SIG-M5 treated with dmso at 0.1 percent for 504 hours (cell line): ENCODE results near the gene SH2D2A.
A peak's percentile ranks its signal among the peaks of the same experiment; 100 is the strongest.
"Not testable (repeated sequence)": the region's sequence is repeated elsewhere in the genome, so short reads cannot be mapped to it uniquely, and the experiment has no call there.

ENCODE experiments used
- DNase-seq: peaks from one replicate; lab custom pipeline; 2025; ENCODE audit not compliant: unreplicated experiment; lab: John Stamatoyannopoulos, UW

Gene SH2D2A

DNA sequence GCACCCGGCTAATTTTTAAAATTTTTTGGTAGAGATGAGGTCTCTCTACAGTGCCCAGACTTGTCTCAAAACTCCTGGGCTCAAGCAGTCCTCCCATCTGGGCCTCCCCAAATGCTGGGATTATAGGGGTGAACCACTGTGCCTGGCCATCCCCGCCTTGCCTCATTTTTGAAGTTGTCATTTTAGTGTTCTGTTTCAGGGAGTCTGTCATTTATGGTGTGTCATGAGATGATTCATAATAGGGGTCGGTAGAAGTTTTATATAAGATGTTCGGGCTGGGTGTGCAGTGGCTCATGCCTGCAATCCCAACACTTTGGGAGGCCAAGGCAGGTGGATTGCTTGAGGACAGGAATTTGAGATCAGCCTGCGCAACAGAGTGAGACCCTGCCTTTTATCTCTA lies 40.8 kb downstream of the SH2D2A start:
- DNase-seq, result no peak

DNA sequence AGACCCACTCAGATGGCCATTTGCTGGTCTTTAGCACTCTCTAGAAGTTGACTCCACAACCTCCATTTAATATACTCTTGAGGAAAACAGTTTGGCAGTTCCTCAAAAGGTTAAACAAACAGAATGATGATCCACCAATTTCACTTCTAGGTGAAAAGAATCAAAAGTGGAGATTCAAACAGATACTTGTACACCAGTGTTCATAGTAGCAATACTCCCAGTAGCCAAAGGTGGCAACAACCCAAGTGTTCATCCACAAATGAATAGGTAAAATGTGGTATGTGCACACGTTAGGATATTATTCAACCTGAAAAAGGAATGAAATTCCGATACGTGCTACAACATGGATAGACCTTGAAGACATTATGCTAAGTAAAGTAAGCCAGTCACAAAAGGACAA lies 43.0 kb downstream of the SH2D2A start:
- no peak for DNase-seq

DNA sequence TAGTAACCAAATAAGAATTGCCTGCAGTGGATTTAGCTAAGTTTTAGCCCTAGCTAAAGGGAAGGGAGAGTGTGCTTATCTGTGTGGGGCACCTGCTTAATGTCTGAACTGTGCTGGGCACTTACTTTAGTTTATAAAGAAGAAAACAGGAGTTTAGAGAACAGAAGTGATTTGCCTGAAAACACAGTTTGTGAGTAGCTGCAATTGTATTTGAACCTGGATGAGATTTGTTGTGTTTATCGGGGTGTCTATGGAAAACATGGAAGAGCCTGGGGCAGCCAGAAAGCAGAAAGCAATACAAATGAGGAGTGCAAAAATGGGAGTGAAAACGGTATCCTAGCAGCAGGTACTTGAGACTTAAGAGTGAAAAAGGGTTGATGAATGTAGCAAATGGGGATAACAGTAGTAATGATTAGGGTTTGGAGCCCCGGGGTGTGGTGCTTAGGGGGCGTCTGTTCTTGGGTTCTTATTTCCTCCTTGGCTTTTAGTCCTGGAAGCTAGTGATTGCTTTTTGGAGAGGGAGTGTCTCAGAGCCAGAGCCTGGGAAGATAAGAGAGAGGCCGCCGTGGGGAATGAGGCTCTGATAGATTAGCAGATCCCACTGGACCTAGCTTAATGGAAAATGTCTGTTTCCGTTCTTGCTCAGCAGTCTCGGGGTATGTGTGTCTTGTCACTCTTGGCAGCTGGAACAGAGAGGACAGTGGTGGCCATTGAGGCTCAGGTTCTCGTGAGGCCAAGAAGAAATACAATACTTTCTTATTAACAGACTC lies 43.7 kb downstream of the SH2D2A start:
- no peak for DNase-seq

DNA sequence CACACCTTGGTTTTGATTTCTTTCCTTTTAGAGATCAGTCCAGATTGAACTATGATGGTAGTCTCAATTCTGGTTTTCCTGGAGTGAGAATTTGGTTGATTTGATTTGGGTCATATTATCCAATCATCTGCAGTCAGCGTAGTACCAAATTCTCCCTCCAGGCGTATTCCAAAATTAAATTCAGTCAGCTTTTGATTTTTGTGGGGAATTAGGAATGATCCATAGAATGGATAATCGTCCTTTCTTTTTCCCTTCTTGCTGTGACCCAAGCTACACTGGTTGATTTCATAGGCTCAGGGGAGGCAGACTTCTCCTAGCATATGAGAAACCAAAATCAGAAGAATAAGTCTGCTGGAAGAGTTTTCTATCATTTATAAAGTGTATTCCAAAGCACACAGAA lies 44.4 kb downstream of the SH2D2A start:
- DNase-seq, result no peak

DNA sequence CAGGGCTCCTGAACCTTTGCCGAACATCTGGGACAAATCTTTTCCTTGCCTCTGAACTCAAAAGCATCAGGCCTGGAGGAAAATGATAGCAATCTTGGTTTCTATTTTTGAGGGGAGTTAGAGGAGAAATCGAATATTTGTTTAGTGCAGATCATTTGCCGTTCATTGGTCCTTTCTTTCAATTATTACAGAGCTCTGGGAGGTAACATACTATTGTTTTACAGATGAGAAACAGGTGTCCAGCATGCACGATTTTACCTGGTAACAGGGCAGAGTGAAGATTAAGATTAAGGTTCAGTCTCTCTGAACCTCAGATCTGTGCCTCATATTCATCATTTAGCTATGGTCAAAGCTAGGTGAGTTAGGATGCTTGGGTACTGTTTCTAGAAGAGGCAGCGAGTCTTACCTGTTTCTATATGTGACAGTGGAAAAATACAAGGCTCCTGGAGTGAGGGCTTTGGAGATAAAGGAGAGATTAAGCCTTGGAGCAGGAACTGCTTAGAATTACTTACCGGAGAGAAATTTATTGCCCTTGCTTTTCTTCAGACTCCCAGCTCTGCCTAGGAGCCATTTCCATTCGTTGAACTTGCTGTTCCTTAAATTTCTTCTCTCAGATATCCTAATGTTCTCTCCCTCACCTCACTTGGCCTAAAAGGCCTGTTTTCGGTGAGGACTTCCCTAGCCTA lies 47.9 kb downstream of the SH2D2A start:
- DNase-seq, result no peak

DNA sequence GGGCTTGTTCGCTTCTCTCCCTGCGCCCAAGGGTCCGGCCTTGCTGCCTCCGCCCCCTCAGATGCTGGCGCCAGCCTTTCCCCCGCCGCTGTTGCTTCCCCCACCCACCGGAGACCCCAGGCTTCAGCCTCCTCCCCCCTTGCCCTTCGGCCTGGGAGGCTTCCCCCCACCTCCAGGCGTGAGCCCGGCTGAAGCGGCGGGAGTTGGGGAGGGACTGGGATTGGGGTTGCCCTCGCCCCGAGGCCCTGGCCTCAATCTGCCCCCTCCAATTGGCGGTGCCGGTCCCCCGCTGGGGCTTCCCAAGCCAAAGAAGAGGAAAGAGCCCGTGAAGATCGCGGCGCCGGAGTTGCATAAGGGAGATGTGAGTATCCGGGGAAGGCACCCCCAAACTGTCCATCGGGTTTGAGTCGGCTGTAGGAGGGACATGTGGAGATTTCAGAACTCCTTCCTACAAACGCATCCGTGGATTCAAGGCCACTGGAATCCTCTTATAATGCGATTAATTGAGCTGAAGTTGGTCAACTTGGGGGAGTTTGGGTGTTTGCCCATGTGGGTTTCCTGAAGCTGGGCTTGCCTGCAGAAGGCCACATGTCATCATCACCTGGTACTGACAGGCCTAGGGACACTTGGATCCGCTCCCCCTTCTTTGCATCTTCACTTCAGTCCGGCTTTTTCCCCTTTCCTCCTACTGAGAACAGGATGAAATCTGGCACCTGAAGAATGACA lies 48.6 kb downstream of the SH2D2A start:
- DNase-seq, result peak; percentile 49

DNA sequence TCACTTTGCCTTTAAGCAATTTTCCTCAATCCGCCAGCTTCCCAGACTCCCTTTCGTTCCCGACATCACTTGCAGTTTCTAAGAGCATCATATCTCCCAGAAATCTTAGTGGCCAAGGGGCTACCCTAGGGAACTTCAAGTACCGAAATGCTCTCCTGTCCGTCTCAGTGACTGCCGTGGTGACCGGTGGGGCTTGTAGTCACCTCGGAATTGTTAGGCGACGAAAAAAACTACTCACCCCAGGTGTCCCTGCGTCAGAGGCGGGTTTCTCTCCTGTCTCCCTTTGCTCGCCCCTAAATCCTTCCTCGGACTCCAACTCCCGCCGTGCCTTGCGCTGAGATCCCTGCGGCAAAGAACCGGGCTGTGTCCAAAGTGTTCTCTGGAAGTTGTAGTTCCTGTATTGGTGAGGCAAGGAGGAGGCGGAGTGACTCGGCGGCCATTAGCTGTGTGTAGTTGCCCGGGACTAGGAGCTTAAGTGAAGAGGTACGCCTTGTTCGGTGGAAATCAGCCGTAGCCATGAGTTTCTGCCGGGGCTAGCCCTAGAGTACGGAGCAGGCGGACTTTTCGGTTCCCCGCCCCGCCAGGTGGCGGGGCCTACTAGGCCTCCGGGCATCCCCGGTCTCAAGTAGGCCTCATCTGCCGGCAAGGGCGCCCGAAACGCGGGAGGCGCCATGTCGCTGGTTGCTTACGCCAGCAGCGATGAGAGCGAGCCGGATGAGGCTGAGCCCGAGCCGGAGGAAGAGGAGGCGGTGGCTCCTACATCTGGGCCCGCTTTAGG lies 49.4 kb downstream of the SH2D2A start, which contains the start of gene PRCC:
Gene PRCC, plus strand, starts transcription at position 435 of the 778 bp plus-strand sequence. Its CDS starts 237 bp downstream, at position 672.
- DNase-seq, result peak; percentile 100

DNA sequence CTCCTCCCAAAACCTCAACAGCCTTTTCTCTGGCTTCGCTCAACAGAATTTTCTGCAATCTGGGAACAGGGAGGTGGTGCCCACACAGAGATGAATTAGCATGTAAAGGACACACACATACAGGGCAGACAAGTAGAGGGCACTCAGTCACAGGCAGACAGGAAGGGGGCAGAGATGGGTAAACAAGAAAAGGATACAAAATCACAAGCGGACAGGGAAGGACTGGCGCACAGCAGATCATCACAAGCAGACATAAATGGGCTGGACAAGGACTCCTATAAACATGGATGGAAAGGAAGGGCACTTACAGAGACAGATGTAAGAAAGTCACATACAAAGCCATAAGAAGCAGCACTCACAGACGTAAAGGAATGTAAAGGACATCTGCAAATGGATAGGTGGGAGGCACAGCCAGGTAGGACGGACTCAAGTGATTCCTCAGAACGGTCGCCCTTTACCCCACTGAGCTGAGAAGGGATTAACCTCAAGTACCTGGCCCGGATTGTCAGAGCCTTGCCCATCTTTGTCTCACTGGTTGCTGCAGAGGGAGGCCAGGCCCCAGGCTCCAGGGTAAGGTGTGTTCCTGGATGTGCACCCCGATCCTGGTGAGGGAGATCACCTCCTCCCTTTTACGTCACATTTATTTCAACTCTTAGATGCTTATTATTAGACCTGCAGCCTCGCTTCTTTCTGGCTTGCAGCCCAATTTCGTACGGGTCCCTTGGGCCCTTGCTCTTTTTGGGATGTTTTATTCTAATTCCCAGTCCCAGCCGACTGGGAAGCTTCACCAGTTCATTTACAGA lies 50.1 kb downstream of the SH2D2A start:
- DNase-seq, result no peak

DNA sequence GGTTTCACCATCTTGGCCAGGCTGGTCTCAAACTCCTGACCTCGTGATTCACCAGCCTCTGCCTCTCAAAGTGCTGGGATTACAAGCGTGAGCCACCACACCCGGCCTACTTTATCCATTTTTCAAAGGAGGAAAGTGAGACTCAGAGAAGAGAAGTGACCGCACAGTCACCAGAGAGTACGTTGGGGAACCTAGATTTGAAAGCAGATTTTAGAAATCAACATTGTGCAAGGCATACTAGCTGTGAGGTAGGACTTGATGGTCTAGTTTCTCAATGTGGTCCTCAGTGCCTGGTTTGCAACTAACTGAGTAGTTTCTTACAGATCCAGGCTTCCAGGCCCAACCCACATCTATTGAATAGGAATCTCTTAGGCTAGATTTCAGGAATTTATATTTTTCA lies 51.0 kb downstream of the SH2D2A start:
- DNase-seq, result peak; percentile 89

DNA sequence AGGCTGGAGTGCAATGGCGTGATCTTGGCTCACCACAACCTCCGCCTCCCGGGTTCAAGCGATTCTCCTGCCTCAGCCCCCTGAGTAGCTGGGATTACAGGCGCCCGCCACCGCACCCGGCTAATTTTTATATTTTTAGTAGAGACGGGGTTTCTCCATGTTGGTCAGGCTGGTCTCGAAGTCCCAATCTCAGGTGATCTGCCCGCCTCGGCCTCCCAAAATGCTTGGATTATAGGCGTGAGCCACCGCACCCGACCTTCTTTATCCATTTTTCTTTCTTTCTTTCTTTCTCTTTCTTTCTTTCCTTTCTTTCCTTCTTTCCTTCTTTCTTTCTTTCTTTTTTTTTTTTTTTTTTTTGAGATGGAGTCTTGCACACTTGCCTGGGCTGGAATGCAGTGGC lies 51.5 kb downstream of the SH2D2A start:
- DNase-seq, result not testable (repeated sequence)

DNA sequence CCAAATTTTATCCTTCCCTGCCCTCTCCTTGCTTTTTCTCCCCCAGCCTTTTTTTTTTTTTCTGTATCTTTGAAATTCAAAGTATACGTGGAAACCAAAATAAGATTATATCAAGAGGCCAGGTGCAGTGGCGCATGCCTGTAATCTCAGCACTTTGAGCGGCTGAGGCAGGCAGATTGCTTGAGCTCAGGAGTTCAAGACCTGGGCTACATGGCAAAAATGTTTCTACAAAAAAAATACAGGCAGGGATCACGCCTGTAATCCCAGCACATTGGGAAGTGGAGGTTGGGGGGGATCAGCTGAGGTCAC lies 55.9 kb downstream of the SH2D2A start:
- no peak for DNase-seq

DNA sequence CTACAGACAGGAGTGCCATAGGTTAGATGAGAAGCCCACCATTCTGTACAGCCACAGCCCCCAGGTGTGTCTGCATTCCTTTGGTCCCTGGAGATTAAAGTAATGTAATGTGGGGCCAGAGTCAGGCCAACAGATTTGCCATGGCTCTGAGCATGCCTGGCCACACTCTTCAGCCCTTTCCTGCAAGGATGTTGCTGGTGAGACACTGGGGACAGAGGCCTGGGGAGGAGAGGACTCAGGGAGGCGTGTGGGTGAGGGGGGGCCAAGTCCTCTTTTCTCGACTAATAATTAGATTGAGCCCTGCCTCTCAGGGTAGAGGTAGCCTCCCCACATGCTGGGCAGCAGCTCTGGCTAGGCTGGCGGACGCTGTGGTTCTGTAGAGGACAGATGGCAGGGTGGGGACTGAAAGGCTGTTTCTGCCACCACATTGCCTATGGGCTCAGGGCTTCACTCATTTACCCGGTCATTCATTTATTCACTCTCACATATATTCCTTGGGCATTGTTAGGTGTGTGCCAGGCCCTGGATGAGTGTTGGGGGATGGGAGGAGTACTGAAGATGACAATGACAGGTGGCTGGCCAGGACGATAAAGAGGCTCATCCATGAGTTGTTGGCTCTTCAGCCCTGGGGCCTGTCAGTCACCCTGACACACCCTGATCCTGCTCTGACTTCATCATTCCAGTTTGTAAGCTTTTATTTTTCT lies 56.4 kb downstream of the SH2D2A start:
- no peak for DNase-seq

DNA sequence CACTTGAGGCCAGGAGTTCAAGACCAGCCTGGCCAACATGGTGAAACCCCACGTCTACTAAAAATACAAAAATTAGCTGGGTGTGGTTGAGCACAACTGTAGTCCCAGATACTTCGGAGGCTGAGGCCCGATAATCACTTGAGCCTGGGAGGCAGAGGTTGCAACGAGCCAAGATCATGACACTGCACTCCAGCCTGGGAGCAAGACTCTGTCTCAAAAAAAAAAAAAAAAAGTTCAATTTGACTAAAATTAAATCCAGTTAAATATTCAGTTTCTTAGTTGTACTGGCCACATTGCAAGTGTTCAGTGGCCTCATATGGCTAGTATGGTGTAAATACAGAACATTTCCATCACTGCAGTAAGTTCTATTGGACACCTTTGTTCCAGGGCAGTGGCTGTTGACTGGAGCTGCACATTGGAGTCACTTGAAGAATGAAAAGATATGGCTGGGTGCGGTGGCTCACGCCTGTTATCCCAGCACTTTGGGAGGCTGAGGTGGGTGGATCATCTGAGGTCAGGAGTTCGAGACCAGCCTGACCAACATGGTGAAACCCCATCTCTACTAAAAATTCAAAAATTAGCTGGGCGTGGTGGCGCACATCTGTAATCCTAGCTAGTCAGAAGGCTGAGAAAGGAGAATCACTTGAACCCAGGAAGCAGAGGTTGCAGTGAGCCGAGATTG lies 58.9 kb downstream of the SH2D2A start:
- not testable (repeated sequence) for DNase-seq

DNA sequence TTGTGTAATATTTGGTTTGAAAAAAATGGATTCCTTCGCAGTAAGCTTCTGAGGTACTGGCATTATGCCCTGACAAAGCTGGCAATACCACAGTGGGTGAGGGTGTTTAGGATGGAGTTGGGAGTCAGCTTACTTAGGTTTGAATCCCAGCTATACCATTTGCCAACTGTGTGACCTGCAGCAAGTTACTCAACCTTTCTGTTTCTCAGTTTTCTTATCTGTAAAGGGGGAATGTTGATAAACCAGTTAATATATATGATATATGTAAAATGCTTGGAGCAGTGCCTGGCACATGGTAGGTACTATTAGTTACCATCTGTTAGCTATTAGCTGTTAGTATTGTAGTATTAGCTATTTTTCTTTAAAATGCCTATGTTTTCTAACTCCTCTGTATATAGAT lies 60.3 kb downstream of the SH2D2A start:
- DNase-seq, result no peak
